Dendritic cell treated with granulocyte-macrophage colony-stimulating factor and Interleukin-4, amounts not matched to agents 40 ng/mL and 50 ng/mL, for 4 days (primary cell): ENCODE results near the gene AGTPBP1.
"Not testable (repeated sequence)": the region's sequence is repeated elsewhere in the genome, so short reads cannot be mapped to it uniquely, and the experiment has no call there.

Experiments used
- H3K27ac Mint-ChIP-seq: one replicate; pipeline ENCODE4 v1.8.0; 2022; ENCODE audit warnings: mild to moderate bottlenecking, mixed read lengths
- H3K27me3 Mint-ChIP-seq: one replicate; pipeline ENCODE4 v1.8.0; 2022; ENCODE audit warnings: mild to moderate bottlenecking, mixed read lengths
- H3K36me3 Mint-ChIP-seq: one replicate; pipeline ENCODE4 v1.8.0; 2022; ENCODE audit warnings: low read depth, mixed read lengths
- H3K4me1 Mint-ChIP-seq: one replicate; pipeline ENCODE4 v1.8.0; 2022; ENCODE audit warnings: low read depth, mixed read lengths
- H3K4me3 Mint-ChIP-seq: one replicate; pipeline ENCODE4 v1.8.0; 2022; ENCODE audit warnings: mild to moderate bottlenecking, moderate library complexity, mixed read lengths
- H3K9me3 Mint-ChIP-seq: one replicate; pipeline ENCODE4 v1.8.0; 2022; ENCODE audit warnings: mixed read lengths
- intact Hi-C: fragments of 100-400 bp; cut with micrococcal nuclease; formaldehyde crosslinking; loops from one replicate; pipeline ENCODE4 v1.15.0; 2022

The AGTPBP1 gene, protein sequence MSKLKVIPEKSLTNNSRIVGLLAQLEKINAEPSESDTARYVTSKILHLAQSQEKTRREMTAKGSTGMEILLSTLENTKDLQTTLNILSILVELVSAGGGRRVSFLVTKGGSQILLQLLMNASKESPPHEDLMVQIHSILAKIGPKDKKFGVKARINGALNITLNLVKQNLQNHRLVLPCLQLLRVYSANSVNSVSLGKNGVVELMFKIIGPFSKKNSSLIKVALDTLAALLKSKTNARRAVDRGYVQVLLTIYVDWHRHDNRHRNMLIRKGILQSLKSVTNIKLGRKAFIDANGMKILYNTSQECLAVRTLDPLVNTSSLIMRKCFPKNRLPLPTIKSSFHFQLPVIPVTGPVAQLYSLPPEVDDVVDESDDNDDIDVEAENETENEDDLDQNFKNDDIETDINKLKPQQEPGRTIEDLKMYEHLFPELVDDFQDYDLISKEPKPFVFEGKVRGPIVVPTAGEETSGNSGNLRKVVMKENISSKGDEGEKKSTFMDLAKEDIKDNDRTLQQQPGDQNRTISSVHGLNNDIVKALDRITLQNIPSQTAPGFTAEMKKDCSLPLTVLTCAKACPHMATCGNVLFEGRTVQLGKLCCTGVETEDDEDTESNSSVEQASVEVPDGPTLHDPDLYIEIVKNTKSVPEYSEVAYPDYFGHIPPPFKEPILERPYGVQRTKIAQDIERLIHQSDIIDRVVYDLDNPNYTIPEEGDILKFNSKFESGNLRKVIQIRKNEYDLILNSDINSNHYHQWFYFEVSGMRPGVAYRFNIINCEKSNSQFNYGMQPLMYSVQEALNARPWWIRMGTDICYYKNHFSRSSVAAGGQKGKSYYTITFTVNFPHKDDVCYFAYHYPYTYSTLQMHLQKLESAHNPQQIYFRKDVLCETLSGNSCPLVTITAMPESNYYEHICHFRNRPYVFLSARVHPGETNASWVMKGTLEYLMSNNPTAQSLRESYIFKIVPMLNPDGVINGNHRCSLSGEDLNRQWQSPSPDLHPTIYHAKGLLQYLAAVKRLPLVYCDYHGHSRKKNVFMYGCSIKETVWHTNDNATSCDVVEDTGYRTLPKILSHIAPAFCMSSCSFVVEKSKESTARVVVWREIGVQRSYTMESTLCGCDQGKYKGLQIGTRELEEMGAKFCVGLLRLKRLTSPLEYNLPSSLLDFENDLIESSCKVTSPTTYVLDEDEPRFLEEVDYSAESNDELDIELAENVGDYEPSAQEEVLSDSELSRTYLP

DNA sequence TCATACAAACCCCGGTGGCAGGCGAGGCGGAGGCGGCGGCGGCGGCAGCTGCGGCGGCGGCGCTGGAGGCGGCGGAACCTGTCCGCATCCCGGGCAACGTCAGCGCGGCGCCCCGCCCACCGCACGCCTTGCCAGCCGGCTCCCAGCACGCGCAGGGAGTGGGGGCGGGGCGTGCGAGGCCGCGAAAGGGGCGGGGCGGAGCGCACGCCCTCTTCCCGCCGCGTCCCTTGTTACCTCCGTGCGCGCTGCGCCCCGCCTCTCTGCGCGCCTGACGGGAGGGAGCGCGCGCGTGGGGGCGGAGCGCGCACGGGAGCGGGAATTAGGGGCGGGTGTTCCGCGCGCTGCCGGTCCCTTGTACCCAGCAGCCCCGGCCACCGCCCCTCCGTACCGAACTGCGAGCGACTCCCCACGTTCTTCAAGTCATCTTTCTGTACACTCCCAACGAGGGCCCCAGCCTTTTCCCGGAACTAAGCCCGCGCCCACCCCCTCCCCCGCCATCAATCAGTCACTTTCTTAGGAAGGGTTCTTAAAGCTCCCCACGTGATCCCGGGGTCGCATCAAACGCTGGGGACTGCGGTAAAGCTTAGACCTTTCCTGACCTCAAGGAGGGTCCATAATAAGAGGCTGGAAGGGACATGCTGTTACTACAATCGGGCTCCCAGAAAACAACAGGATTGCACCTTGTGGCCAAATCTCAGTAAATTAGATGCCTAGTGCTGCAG, at the start of gene AGTPBP1:
Gene AGTPBP1, minus strand, starts transcription at position 80 of the 722 bp plus-strand sequence. CDS start 29,421 bp downstream, outside the sequence.
- intact Hi-C loops: loop anchor here (5.0 kb wide), 3 partner anchors 40 to 540 kb away; partner anchors contain the start of genes ISCA1 and NAA35
- peaks cover 9% of the 10 kb centered on the region for H3K36me3 Mint-ChIP-seq
- peak within 1 kb of the TSS; percentile 96 for H3K27ac Mint-ChIP-seq
- peaks cover 46% of the 10 kb centered on the region for H3K4me1 Mint-ChIP-seq
- no peaks in the 10 kb centered on the region for H3K9me3 Mint-ChIP-seq
- no peaks in the 10 kb centered on the region for H3K27me3 Mint-ChIP-seq
- peak within 1 kb of the TSS; percentile 85 for H3K4me3 Mint-ChIP-seq

- peaks cover 14% of the 10 kb centered on the region for H3K36me3 Mint-ChIP-seq
- not testable (repeated sequence) for H3K9me3 Mint-ChIP-seq, H3K4me1 Mint-ChIP-seq, H3K27ac Mint-ChIP-seq, H3K27me3 Mint-ChIP-seq, H3K4me3 Mint-ChIP-seq
- intact Hi-C loops: loop anchor here (5.0 kb wide), 1 partner anchor 89 kb away; no protein-coding TSS in a partner anchor
Measured at GRCh38 chr9:85786116-85786515, 44.4 kb upstream of the AGTPBP1 start.

GRCh38 chr9:85773844-85774243, 32.1 kb upstream of the AGTPBP1 start:
- H3K27ac Mint-ChIP-seq, intact Hi-C loops, H3K27me3 Mint-ChIP-seq: not testable (repeated sequence)

DNA sequence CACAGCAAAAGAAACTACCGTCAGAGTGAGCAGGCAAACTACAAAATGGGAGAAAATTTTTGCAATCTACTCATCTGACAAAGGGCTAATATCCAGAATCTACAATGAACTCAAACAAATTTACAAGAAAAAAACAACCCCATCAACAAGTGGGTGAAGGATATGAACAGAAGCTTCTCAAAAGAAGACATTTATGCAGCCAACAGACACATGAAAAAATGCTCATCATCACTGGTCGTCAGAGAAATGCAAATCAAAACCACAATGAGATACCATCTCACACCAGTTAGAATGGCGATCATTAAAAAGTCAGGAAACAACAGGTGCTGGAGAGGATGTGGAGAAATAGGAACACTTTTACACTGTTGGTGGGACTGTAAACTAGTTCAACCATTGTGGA, 20.0 kb upstream of the AGTPBP1 start:
- peaks cover 25% of the 10 kb centered on the region for H3K36me3 Mint-ChIP-seq
- H3K4me1 Mint-ChIP-seq, intact Hi-C loops, H3K27me3 Mint-ChIP-seq, H3K27ac Mint-ChIP-seq, H3K9me3 Mint-ChIP-seq, H3K4me3 Mint-ChIP-seq: not testable (repeated sequence)

More at GRCh38 chr9:85773844-85774243, 32.1 kb upstream of the AGTPBP1 start:
- H3K36me3 Mint-ChIP-seq: peaks cover 56% of the 10 kb centered on the region
- not testable (repeated sequence) for H3K4me3 Mint-ChIP-seq, H3K9me3 Mint-ChIP-seq, H3K4me1 Mint-ChIP-seq

DNA sequence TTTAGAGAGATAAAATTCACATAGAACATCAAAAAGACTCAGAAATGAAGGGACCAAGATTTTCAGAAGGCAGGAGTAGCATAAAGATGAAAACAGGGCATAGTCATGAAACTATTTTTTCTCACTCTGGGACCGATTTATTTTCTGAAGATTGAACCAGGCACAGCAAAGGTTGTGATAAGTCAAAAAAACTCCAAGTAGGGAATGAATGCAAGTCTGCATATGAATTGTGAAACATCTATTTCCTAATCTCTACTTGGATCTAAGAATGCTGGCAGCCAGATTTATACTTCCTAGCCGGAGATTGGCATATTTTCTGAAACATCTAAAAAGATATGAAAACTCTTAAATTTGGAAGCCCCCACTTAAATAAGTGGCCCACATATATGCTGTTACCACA, 16.0 kb upstream of the AGTPBP1 start:
- H3K4me3 Mint-ChIP-seq, H3K4me1 Mint-ChIP-seq, H3K27ac Mint-ChIP-seq, intact Hi-C loops, H3K9me3 Mint-ChIP-seq, H3K27me3 Mint-ChIP-seq: not testable (repeated sequence)
- peaks cover 33% of the 10 kb centered on the region for H3K36me3 Mint-ChIP-seq

DNA sequence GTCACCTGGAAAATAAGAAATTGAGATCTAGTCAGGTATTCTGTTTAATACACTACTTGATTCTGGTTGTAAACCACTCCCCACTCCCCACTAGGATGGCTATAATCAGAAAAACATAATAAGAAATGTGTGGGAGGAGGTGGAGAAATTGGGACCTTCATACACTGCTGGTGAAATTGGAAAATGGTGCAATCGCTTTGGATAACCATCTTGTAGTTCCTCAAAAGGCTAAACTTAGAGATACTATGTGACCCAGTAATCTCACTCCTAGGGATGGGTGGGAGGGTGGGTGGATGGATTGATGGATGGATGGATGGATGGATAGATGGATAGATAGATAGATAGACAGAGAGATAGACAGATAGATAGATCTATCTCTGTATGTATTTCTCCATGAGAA, 14.5 kb upstream of the AGTPBP1 start:
- H3K27me3 Mint-ChIP-seq, H3K4me3 Mint-ChIP-seq, H3K4me1 Mint-ChIP-seq, H3K9me3 Mint-ChIP-seq, H3K27ac Mint-ChIP-seq, intact Hi-C loops: not testable (repeated sequence)
- H3K36me3 Mint-ChIP-seq: peaks cover 33% of the 10 kb centered on the region

DNA sequence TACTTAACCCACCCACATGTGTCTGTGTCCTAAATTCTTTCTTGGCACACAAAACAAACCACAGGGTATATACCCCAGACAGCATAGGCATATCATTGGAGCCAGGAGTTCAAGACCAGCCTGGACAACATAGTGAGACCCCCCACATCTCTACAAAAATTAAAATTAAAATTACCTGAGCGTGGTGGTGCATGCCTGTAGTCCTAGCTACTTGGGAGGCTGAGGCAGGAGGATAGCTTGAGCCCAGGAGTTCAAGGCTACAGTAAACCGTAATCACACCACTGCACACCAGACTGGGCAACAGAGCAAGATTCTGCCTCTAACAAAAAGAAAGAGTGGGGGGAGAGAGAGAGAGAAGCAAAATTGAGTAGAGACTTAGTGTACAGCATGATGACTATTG, 4.6 kb upstream of the AGTPBP1 start:
- Mint-ChIP-seq H3K36me3 (peaks cover 23% of the 10 kb centered on the region), H3K27me3 (no peaks in the 10 kb centered on the region), H3K27ac (peak overlapping the region; percentile 4), H3K4me1 (peaks cover 66% of the 10 kb centered on the region), H3K9me3 (no peaks in the 10 kb centered on the region), H3K4me3 (no peak overlapping the region)
- intact Hi-C loops: no loop called here

- no peak overlapping the region for H3K27ac Mint-ChIP-seq
- H3K4me3 Mint-ChIP-seq: no peak overlapping the region
- no peaks in the 10 kb centered on the region for H3K27me3 Mint-ChIP-seq
- no peaks in the 10 kb centered on the region for H3K9me3 Mint-ChIP-seq
- intact Hi-C loops: no loop called here
- H3K36me3 Mint-ChIP-seq: peaks cover 23% of the 10 kb centered on the region
- H3K4me1 Mint-ChIP-seq: peaks cover 59% of the 10 kb centered on the region
Measured at GRCh38 chr9:85745203-85745602, 3.4 kb upstream of the AGTPBP1 start.

DNA sequence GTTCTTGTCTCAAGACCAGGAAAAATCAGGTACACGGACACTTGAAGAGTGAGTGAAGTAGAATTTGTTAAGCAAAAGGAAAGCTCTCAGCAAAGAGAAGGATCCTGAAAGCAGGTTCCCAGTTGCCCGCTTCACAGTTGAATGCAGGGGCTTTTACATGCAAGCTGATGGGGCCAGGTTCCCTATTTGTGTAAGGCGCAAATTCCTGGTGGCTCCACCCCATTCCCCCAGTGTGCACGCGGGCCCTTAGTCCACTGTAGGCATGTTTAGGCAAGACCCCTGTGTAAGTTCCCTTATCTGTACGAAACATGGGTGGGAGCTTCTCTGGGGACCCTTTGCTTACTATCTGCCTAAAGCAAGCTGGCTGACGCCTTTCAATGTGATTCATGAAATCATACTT, 2.7 kb upstream of the AGTPBP1 start:
- peaks cover 59% of the 10 kb centered on the region for H3K4me1 Mint-ChIP-seq
- intact Hi-C loops: loop anchor here (5.0 kb wide), 3 partner anchors 42 to 538 kb away; partner anchors contain the start of genes ISCA1 and NAA35
- no peaks in the 10 kb centered on the region for H3K27me3 Mint-ChIP-seq

GRCh38 chr9:85743275-85744128, 1.7 kb upstream of the AGTPBP1 start:
- peaks cover 52% of the 10 kb centered on the region for H3K4me1 Mint-ChIP-seq
- no peaks in the 10 kb centered on the region for H3K9me3 Mint-ChIP-seq
- intact Hi-C loops: loop anchor here (5.0 kb wide), 3 partner anchors 41 to 539 kb away; partner anchors contain the start of genes ISCA1 and NAA35
- peak overlapping the region; percentile 80 for H3K4me3 Mint-ChIP-seq
- peak overlapping the region; percentile 96 for H3K27ac Mint-ChIP-seq
- H3K27me3 Mint-ChIP-seq: no peaks in the 10 kb centered on the region
- peaks cover 18% of the 10 kb centered on the region for H3K36me3 Mint-ChIP-seq

More for the DNA sequence above, 2.7 kb upstream of the AGTPBP1 start:
- peak overlapping the region; percentile 96 for H3K27ac Mint-ChIP-seq
- no peaks in the 10 kb centered on the region for H3K9me3 Mint-ChIP-seq
- peaks cover 23% of the 10 kb centered on the region for H3K36me3 Mint-ChIP-seq
- peak overlapping the region; percentile 80 for H3K4me3 Mint-ChIP-seq

DNA sequence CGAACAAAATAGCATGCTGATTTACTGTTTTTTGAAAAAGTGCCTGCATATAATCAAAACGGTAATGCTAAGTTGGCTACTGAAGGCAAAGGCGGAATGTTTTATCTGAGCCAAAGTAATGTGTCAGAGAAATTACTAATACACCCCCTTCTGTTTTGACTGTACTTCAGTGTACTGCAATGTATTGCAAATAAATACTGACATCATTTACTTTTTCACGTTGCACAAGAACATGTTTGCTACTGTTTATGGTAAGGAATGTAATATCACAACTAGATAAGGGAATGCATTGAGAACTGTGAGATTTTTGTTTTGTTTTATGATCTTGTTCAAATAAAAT, 813 bp upstream of the AGTPBP1 start:
- Mint-ChIP-seq H3K27me3 (no peaks in the 10 kb centered on the region), H3K27ac (peak overlapping the region; percentile 96), H3K4me3 (peak overlapping the region; percentile 85), H3K4me1 (peaks cover 47% of the 10 kb centered on the region), H3K9me3 (no peaks in the 10 kb centered on the region), H3K36me3 (peaks cover 9% of the 10 kb centered on the region)
- intact Hi-C loops: loop anchor here (5.0 kb wide), 3 partner anchors 40 to 540 kb away; partner anchors contain the start of genes ISCA1 and NAA35

DNA sequence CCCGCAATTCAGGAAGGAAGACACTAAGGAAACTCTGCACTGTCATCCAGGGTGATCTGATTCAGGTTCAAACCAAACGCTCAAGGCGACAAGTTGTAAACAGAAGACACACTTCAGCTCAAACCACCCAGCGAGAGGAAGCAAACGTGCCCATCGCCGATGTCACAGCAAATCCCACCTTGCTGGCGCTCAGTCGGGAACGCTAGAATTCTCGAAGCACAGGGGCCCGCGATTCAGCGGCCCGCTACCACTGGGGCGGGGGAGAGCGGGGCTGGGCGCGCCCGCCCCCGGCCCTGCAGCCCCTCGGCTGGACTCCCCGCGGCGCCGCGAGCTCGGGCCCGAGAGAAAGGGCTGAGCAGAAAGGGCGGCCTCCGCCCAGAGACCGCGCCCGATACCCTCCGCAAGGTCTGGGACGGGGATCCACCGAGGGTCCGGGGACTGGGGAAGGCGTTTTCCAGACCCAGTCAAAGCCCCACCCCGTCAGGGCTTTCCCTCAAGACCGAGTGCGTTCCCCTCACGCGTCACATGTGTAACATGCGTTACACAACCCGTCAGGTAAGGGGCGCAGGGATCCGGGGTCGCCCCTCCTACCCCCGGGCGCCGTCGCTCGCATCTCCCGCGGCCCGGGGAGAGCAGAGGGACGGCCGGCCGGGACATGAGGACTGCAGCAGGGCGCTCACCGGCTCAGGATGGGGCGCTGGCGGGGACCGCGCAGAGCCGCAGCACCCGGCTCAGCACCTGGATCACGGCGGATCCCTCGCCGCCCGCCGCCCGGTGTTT, 469 bp downstream of the AGTPBP1 start:
- intact Hi-C loops: loop anchor here (5.0 kb wide), 3 partner anchors 39 to 541 kb away; partner anchors contain the start of genes ISCA1 and NAA35
- peaks cover 5% of the 10 kb centered on the region for H3K36me3 Mint-ChIP-seq

More for the DNA sequence above, 469 bp downstream of the AGTPBP1 start:
- Mint-ChIP-seq H3K27ac (peak overlapping the region; percentile 96), H3K4me3 (peak overlapping the region; percentile 85), H3K27me3 (no peaks in the 10 kb centered on the region), H3K4me1 (peaks cover 39% of the 10 kb centered on the region), H3K9me3 (no peaks in the 10 kb centered on the region)
